Tibial artery (tissue), 4 donors: ENCODE measurements around the gene C15orf62.
A peak's percentile ranks its signal among the peaks of the same experiment; 100 is the strongest.

ENCODE experiments used
- DNase-seq, 2 donors: peaks; one replicate each; pipeline ENCODE4 v3.0.0-alpha.2; 2019
- H3K27ac ChIP-seq, 2 donors: fragments of 200-600 bp; sonication (generic) in 1 of 2; 1 replicate in 1 of 2; 2 replicates in 1 of 2; pipeline ENCODE4 v1.5.1; 2018 to 2019; ENCODE audit warnings: mild to moderate bottlenecking in 1 of 2
- H3K27me3 ChIP-seq, 2 donors: fragments of 200-600 bp; sonication (generic) in 1 of 2; one replicate each; pipeline versions ENCODE4 v1.5.1 to v1.6.0; 2016 to 2019
- H3K36me3 ChIP-seq, 3 donors: fragments of 200-600 bp; sonication (generic) in 2 of 3; one replicate each; pipeline ENCODE4 v1.5.1; 2016 to 2019; ENCODE audit warnings: mild to moderate bottlenecking in 2 of 3
- H3K4me1 ChIP-seq, 4 donors: fragments of 200-600 bp; sonication (generic) in 2 of 4; 1 replicate in 3 of 4; 2 replicates in 1 of 4; pipeline ENCODE4 v1.5.1; 2016 to 2019
- H3K4me3 ChIP-seq, 2 donors: fragments of 200-600 bp; sonication (generic) in 1 of 2; 1 replicate in 1 of 2; 2 replicates in 1 of 2; pipeline ENCODE4 v1.5.1; 2018 to 2019; ENCODE audit warnings: mild to moderate bottlenecking in 2 of 2
- H3K9me3 ChIP-seq, 3 donors: fragments of 200-600 bp; sonication (generic) in 1 of 3; one replicate each; pipeline ENCODE4 v1.5.1; 2016 to 2019
- intact Hi-C: fragments of 100-400 bp; cut with DNase I; formaldehyde crosslinking; loops from one replicate; pipeline ENCODE4 v1.15.0; 2023; ENCODE audit warnings: low total_unique reads
- TF ChIP-seq, protein P1 (sequence below), 2 experiments: fragments of 200-600 bp in 1 of 2; fragments of 450-650 bp in 1 of 2; IDR thresholded peaks; one replicate each; pipeline ENCODE4 v1.5.1; 2017 to 2019; ENCODE audit warnings: antibody characterized with exemption in 2 of 2, mild to moderate bottlenecking in 1 of 2, moderate library complexity in 1 of 2

Gene C15orf62

DNA sequence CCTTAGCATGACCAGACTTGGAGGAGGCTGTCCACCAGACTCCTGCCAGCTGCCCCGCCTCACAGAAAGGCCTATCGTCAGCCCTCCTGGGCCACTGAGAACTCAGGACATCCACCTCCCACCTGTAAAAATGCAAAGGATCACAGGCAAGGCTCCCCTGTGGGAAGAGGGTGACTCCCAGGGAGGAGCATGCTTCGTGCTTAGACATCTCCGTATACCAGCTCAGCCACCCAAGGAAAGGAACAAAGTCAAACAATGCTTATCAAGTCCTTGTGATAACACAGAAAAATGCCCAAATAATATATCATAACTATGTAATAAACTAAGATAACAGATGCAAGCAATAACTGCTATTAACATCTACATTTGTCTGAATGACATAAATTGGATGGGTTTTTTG is 18.9 kb upstream of the C15orf62 start:
- intact Hi-C loops = no loop called here
- TF ChIP-seq, protein P1, sequence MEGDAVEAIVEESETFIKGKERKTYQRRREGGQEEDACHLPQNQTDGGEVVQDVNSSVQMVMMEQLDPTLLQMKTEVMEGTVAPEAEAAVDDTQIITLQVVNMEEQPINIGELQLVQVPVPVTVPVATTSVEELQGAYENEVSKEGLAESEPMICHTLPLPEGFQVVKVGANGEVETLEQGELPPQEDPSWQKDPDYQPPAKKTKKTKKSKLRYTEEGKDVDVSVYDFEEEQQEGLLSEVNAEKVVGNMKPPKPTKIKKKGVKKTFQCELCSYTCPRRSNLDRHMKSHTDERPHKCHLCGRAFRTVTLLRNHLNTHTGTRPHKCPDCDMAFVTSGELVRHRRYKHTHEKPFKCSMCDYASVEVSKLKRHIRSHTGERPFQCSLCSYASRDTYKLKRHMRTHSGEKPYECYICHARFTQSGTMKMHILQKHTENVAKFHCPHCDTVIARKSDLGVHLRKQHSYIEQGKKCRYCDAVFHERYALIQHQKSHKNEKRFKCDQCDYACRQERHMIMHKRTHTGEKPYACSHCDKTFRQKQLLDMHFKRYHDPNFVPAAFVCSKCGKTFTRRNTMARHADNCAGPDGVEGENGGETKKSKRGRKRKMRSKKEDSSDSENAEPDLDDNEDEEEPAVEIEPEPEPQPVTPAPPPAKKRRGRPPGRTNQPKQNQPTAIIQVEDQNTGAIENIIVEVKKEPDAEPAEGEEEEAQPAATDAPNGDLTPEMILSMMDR (IDR thresholded peaks at IDR 0.05) = no peak
- Histone ChIP-seq H3K9me3 (no peaks in the 10 kb centered on the region), H3K4me1 (peaks cover 0 to 23% (median 13%) of the 10 kb centered on the region in 4 donors), H3K4me3 (no peak overlapping the region), H3K36me3 (peaks cover 20 to 68% (median 20%) of the 10 kb centered on the region in 3 donors), H3K27ac (no peak overlapping the region), H3K27me3 (no peaks in the 10 kb centered on the region)
- DNase-seq = no peak

DNA sequence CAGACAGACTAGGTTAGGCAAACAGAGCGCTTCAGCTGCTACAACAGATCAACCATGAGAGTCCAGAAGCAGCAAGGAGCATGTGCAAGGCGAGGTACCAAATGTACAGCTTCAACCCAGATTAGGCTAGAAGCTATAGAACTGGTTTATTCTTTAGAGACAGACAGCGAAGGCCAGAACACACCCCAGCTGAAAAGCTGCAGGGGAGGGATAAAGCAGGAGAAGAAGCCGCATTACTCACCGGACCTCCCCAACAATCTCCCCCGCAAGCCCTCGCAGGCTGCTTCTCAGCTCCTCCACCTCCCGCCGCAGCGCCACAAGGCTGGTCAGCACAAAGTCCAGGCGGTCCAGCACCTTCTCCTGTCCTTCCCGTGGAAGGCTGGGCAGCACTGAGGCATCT is 18.0 kb upstream of the C15orf62 start:
- H3K27me3 ChIP-seq = no peaks in the 10 kb centered on the region
- H3K4me3 ChIP-seq = no peak overlapping the region
- no peak overlapping the region for H3K27ac ChIP-seq
- H3K36me3 ChIP-seq = peaks cover 18 to 63% (median 19%) of the 10 kb centered on the region in 3 donors
- intact Hi-C loops = no loop called here
- DNase-seq = no peak
- TF ChIP-seq, protein P1 (IDR thresholded peaks at IDR 0.05) = no peak
- H3K4me1 ChIP-seq = peaks cover 0 to 23% (median 13%) of the 10 kb centered on the region in 4 donors
- H3K9me3 ChIP-seq = no peaks in the 10 kb centered on the region

DNA sequence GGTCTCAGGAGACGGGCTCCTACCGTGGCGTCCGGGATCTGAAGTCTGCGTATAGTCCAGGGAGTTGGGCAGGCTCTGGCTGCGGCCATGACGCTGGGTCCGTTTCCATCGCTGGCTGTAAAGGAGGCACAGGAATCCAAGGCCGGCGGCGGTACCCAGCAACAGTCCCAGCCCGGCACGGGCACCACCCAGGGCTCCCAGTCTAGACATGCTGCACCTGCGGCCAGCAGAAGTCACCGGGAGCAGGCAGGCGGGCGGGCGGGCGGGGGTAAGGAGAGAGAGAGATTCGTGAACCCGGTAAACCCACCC is 15.3 kb upstream of the C15orf62 start:
- intact Hi-C loops = no loop called here
- peaks cover 0 to 23% (median 13%) of the 10 kb centered on the region in 4 donors for H3K4me1 ChIP-seq
- TF ChIP-seq, protein P1 (IDR thresholded peaks at IDR 0.05) = no peak
- DNase-seq = no peak
- H3K27ac ChIP-seq = peak overlapping the region; percentile 75 to 85
- H3K9me3 ChIP-seq = no peaks in the 10 kb centered on the region
- H3K27me3 ChIP-seq = no peaks in the 10 kb centered on the region
- peaks cover 15 to 37% (median 18%) of the 10 kb centered on the region in 3 donors for H3K36me3 ChIP-seq
- H3K4me3 ChIP-seq = peak overlapping the region; percentile 82 to 91

DNA sequence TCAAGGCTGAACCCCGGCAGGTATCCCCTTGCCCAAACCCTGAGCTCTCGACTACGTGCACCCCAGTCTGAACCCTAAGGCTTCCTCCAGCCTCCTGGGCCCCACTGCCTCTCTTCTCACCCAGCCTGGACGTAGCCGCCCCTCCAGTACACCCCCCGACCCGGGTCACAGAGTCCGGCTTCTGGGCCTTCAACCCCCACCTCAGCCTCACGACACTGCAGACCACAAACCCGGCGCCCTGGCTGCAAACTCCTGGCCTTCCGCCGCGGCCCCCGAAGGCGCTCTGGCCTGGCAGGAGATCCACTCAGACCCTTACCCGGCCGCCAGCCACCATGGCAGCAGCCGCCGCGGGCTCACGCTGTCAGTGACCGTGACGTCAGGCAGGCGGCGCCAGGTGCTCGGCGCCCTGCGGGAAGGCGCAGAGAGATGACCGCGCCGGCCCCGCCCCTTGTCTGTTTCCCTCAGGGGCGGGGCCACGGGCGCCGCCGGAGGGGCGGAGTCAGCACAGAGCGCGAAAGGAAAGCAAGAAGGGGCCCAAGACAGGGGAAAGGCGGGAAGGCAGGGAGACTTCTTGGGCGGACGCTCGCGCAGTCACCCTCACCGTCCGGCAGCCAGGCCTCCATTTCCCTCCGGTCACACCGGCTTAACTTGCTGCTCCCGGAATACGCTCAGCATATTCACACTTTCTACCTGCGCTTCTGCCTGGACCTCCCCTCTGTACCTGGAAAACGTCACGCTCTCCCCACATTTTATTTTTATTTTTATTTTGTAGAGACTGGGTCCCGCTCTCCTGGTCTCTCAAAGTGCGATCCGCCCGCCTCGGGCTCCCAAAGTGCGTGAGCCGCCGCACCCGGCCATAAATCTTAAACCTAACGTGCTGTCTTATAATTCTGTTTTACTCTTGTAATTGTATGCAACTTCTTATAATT is 14.6 kb upstream of the C15orf62 start, which contains the start of gene RMDN3:
Gene RMDN3 (minus strand): TSS at position 372 of the 929 bp plus-strand sequence. CDS start 471 bp downstream, outside the sequence.
- Histone ChIP-seq H3K4me3 (peak within 1 kb of the TSS; percentile 82 to 91), H3K9me3 (no peaks in the 10 kb centered on the region), H3K27me3 (no peaks in the 10 kb centered on the region), H3K4me1 (peaks cover 0 to 23% (median 13%) of the 10 kb centered on the region in 4 donors), H3K27ac (peak within 1 kb of the TSS; percentile 75 to 85), H3K36me3 (peaks cover 15 to 30% (median 18%) of the 10 kb centered on the region in 3 donors)
- peak; percentile 87 to 96 for DNase-seq
- TF ChIP-seq, protein P1 (IDR thresholded peaks at IDR 0.05) = no peak
- intact Hi-C loops = no loop called here

DNA sequence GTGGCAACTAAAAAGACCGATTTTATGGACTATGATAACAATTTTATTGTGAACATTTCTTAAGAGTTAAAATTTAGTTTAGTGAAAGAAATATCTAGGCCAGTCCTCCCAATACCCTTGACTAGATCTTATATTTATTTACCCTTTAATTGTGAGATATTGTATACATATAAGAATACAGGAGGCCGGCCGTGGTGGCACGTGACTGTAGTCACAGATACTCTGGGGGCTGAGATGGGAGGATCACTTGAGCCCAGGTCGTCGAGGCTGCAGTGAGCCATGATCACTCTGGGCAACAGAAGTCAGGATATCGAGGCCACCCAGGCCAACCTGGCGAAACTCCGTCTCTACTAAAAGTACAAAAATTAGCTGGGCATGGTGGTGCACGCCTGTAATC is 14.0 kb upstream of the C15orf62 start:
- Histone ChIP-seq H3K4me1 (peaks cover 0 to 23% (median 13%) of the 10 kb centered on the region in 4 donors), H3K4me3 (peak overlapping the region; percentile 82 to 91), H3K27me3 (no peaks in the 10 kb centered on the region), H3K27ac (peak overlapping the region; percentile 75 to 85), H3K36me3 (peaks cover 9 to 24% (median 11%) of the 10 kb centered on the region in 3 donors), H3K9me3 (no peaks in the 10 kb centered on the region)
- TF ChIP-seq, protein P1 (IDR thresholded peaks at IDR 0.05) = no peak
- intact Hi-C loops = no loop called here
- no peak for DNase-seq
